HG02642 (cell line): ENCODE data around the gene DNMT1.

Experiments used
- ATAC-seq: cut with Tn5 transposase; IDR thresholded peaks from one replicate; pipeline ENCODE4 v1.9.1; 2021; ENCODE audit warnings: mild to moderate bottlenecking; ENCODE audit not compliant: unreplicated experiment, poor library complexity

Gene DNMT1

DNA sequence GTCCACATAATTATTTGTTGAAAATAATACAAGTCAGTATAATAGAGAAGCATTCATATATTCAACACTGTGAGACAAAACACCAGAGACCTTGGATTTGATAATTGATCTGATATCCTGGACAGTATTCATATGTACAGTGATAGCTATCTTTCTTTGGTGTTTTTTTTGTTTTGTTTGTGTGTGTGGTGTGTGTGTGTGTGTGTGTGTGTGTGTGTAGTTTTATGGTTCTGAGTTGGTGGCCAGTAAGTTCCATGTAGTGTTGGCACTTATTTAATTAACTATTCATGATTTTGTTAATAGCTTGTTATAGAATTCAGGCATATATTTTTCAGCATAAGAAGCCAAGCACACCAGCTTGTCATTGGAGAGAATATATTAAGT is 90.6 kb downstream of the DNMT1 start:
- no peak for ATAC-seq

DNA sequence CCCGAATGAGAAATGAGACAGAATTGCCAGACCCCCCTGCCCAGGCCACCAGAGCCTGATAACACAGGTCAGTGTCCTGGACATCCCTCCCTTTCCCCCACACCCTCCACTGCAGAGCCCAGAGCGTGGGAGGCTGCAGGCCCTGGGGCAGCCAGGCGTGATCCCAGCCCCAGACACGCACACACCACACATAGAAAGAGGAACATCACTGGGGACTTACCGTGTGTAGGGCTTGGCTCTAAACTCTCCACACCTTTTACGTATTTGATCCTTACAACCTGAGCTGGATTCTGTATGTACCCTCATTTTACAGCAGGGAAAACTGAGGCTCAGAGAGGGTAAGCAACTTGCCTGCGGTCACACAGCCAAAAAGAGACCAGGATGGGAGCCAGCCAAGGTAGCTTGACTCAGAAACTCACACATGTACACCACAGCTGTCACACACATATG is 91.9 kb downstream of the DNMT1 start:
- ATAC-seq = peak; percentile 23

DNA sequence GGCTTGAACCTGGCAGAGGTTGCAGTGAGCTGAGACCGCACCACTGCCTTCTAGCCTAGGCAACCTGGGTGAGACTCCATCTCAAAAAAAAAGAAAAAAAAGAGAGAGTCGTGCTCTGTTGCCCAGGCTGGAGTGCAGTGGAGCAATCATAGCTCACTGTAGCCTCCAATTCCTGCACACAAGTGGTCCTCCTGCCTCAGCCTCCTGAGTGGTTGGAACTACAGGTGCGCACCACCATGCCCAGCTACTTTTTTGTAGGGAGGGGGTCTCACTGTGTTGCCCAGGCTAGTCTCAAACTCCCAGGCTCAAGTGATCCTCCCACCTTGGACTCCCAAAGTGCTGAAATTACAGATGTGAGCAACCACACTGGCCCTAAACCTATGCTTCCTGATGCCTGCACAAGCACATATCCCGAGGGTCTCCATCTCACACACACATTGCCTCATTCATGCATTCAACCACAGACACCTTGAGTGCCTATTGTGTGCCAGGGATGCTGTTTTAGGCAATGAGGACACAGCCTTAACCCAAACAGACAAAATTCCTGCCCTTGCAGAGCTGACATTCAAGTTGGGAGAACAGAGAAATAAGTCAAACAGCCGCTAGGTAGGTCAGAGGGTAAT is 94.5 kb downstream of the DNMT1 start:
- ATAC-seq = no peak

DNA sequence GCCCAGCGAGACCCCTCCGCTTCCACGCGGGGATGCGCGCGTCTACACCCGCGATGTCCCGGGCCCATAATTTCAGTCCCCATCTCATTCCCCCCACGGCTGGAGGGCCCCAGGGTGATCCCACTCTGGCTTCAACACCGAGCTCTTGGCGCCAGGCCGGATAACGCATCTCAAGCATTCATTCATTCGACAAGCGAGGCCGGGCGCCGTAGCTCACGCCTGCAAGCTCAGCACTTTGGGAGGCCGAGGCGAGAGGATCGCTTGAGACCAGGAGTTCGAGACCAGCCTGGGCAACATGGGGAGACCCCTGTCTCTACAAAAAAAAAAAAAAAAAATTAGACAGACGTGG is 98.2 kb downstream of the DNMT1 start:
- ATAC-seq = no peak

DNA sequence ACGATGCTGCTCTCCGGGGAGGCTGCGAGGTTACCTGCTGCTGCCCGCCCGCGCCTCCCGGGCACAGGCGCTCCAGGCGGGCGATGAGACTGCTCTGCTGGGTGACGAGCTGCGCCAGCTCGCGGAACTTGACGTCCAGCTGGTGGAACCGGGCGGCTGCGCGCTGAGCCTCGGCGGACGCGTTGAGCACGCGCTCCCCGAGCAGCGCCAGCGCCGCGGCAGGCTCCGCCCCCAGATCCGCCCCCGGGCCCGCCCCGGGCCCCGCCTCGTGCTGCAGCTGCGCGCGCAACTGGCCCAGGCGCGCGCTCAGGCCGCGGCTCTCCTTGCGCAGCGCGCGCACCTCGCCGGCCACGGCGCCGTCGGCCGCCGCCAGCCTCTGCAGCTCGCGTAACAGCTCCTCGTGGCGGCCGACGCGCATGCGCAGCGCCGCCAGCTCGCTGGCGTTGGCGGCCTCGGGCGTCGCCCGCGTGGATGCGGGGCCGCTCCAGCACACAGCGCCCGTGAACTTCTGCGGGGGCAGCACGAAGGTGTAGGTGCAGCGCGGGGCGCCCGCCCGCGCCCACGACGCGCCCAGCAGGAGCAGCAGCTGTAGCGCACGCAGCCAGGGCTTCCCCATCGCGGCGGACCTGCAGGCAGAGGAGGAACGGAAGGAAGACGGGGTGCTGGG is 98.7 kb downstream of the DNMT1 start:
- peak; percentile 85 for ATAC-seq

DNA sequence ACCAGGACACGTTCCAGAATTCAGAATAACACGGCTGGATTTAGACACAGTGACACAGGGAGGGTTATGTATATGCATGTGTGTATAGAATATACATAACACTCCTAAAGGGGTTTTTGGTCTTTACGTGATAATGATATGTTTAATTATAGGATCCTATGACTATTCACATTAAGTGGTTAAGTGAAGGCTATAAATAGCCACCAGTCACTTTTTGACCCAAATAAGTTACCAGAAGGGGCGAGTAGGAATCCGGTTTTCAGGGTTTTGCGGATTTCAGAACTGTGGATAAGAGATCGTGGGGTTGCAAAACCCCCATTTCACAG is 99.2 kb downstream of the DNMT1 start:
- ATAC-seq = no peak

DNA sequence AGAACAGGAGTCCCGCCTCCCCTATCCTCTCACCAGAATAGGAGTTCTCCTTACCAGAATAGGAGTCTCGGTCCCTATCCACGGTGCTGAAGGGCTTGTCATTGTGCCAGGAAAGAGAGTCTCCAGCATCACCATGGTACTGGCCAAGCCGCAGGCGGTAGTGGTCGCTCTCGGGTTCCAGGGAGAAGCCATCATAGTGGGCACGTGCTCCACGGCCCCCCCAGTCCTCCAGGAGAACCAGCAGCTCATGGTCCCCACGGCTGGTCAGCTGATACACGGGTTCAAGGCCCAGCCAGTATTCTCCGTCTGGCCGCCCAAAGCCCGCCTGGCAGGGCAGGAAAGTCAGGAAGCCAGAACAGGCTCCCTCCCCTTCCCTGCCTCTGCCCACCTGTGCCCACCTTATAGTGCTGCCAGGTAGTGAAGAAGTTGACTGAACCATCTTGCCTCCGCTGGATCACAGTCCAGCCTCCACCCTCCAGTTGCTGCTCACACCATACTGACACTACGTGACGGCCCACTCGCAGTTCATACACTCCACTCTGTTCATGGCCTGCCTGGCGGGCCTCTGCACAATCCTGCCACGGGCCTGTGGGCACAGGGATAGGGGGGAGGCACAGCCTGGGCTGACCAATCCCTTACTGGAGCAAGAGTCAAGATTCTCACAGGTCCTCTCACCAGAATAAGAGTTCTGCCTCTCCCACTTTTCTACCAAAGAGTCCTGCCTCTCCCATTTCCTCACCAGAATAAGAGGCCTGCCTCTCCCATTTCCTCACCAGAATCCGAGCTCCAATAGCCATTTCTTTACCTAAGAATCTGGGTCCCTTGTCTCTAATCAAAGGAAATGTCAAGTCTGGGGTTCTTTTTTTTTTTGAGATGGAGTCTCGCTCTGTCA is 101.2 kb downstream of the DNMT1 start:
- ATAC-seq = no peak

DNA sequence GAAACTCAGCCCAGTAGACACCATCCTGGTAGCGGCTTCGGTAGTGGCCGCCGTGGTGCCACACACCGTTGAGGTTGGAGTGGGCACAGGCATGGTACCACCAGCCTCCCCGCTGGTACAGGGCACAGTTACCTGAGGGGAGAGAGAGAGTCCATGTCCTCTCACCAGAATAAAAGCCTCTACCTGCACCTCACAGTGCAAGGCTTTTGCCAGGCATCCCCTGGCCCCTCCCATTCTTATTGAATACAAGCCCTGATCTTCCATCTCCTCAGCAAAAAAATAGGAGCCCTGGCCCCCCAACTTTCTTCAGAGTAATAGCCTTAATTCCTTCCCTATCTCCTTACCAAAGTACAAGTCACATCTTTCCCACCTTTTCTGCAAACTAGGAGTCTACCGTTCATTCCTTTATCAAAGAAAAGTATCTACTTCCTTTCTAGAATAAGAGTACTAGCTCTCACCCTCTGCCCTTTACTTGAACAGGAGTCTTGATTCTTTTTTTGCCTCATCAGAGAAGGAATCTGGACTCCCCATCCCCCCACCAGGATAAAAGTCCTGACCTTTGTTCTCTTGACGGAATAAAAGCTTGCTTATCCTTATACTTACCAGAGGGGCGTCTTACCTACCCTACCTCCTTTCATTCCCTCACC is 102.0 kb downstream of the DNMT1 start:
- ATAC-seq = no peak

DNA sequence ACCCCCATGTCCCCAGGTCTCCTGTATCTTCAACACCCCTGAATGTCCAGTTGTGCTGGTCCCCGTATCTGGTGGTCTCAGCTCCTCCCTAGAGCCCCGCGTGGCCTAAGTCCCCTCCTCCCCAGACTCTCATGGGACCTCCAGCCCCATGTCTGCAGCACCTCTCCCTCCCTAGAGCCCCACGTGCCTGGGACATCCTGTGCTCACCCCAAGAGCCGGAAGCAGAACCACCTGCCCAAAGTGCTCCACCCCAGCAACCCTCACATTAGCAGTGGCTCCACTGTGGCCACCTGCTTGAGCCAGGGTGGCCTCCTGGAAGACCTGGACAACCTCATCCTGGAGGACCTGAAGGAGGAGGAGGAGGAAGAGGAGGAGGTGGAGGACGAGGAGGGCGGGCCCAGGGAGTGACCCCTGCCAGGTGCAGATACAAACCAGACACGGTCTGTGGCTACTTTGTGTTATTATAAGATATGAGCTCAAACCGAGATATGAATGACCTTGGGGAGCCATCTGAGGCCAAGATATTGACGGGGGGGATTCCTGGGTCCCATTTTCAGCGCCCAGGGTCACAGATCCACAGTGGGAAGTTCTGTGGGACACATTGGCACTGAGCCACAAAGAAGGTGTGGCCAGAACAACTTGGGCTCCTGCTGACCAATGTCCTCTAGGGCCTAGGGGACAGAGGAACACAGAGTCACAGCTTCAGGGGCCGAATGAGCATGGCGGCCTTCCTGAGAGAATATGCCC is 102.7 kb downstream of the DNMT1 start:
- no peak for ATAC-seq

DNA sequence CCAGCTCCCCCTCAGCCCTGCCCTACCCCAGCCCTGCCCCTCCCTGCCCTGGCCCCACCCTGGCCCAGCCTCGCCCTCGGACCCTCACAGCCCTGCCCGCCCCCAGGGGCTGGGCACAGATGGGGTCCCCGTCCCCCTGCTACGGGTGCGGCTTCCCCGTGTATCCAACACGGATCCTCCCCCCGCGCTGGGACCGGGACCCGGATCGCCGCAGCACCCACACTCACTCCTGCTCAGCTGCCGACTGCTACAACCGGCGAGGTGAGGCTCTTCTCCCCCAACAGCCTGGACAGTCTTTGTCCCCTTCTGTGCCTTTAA is 103.4 kb downstream of the DNMT1 start:
- ATAC-seq = no peak

DNA sequence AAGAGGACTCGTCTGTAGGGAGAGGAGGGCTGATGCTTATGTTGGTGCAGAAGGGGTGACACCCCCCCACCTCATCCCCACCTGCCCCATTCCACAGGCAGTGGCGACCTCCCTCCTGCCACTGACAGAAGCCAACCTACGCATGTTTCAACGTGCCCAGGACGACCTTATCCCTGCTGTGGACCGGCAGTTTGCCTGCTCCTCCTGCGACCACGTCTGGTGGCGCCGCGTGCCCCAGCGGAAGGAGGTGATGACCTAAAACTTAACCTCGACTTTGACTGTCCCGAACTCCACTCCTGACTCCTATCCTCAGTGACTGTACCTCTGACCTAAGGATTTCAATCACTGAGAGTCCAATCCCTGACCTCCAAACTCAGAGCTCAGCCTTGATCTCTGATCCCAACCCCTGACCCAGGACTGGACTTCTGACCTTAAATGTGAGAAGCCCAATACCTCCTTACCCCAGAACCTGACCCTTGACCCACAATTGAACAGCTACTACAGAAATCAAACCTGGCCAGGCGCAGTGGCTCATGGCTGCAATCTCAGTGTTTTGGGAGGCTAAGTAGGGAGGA is 104.9 kb downstream of the DNMT1 start:
- ATAC-seq = no peak

DNA sequence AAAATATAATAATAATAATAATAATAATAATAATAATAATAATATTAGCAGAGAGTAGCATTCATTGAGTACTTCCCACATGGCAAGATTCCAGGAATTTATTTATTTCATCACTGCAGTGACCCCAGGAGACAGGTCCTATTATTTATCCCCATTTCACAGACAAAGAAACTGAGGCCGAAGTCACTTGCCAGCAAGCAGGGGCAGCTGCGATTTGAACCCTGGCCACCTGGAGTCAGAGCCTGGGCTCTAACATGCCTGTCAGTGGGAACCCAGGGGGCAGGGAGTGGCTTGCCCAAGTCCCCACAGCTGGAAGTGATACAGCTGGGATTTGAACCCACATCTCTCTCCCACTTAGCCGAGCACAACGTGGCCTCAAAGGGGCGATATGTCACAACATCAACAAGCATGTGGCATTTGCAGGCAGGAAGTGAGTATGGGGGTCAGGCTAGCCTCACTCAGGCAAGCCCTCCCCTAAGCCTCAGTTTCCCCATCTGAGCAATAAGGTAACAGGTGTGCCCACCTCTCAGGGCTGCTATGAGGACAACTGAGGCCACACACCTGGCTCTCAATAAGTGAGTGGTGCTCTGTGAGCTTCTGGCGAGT is 105.7 kb downstream of the DNMT1 start:
- no peak for ATAC-seq

DNA sequence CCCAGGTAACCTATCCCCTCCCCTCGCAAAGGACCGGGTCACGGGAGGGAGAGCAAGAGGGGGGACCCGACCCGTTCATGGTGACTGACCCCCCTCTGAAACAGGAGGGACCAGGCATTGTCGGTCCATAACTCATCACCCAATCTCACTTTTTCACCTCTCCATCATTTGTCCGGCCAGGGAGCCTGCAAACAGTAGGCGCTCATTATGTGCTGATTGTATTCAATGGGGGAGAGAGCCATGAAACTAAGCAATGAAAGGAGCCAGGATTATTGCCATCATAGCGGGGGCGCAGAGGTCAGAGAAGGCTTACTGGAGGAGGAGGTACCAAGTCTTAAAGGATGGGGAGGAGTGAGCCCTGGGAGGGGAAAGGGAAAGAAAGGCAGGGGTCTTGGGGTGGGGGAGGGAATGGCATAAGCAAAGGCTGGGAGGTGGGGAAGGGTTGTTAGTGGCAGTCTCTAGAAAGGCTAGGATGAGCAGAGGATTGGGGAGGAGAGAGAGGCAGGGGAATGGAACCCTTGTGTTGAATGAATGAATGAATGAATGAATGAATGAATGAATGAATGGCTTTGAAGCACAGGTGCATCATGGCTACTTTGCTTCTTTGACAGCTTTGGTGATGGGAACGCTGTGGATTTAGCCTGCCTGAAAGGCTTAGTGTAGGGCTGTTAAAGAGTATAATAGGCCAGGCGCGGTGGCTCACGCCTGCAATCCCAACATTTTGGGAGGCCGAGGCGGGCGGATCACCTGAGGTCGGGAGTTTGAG is 107.3 kb downstream of the DNMT1 start:
- no peak for ATAC-seq

DNA sequence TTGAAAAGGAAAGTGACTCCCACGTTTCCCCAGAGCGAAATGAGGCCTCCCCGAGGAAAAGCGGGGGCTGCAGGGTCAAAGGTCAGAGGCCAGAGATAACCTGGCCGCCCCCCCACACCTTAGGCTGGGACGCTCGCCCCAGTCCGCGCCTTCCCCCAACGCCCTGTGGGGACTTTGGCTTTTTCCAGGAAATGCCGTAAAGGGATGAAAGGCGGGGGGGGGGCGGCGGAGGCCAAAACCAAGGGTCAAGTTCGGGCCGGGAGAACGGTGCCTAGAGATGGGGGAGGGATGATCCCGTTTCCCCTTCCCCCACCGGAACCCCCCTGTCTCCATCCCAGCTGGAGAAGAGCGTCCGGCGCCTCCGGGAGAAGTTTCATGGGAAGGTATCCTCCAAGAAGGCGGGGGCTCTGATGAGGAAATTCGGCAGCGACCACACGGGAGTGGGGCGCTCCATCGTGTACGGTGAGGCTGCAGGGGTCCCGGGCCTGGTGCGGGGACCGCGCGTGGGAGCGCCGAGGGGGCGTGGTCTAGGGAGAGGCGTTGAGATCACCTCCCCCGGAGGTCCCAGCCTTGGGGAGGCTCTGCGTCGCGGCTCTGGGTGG is 108.1 kb downstream of the DNMT1 start:
- no peak for ATAC-seq

DNA sequence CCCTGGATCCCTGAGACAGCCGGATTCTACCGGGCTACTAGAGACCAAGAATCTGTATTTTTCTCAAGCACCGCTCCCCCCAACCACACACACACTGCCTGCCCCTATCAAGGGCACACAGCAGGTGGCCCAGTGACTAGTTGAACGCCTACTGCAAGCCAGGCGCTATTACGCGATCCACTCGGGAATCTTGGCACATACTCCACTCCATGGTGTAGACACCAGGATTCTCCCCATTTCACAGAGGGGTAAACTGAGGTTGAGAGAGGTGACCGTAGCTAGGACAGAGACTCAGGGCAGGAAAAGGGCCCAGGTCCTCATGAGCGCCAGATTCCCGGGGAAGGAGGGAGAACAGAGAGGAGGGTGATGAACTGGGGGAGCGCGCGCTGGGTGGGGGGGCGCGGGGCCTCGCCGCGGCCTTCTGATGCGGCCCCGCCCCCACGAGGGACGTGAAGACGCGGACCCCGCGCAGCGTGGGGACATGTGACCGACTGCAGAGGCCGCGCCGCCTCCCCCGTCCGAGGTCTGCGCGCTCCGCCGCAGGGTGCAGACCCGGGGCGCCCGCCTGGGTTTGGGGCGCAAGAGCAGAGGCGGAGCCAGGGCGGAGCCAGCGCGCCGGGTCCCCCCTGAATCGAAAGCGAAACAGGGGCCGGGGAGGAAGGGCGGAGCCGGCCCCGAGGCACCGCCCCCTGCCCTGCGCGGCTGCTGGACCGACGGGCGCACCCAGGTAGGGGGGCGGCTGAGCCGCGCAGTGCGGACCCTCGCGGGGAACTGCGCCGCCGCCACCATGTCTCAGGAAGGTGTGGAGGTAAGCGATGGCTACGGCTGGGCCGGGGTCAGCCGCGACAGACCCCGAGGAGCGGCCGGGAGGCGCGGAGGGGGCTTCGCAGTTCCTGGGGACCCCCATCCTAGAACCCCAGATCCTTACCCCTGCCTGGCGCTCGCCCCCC is 108.8 kb downstream of the DNMT1 start, which contains the start of gene SHFL:
Gene SHFL (plus strand): TSS at position 677 of the 950 bp plus-strand sequence. CDS start 111 bp downstream, at position 788.
- ATAC-seq = peak; percentile 88

DNA sequence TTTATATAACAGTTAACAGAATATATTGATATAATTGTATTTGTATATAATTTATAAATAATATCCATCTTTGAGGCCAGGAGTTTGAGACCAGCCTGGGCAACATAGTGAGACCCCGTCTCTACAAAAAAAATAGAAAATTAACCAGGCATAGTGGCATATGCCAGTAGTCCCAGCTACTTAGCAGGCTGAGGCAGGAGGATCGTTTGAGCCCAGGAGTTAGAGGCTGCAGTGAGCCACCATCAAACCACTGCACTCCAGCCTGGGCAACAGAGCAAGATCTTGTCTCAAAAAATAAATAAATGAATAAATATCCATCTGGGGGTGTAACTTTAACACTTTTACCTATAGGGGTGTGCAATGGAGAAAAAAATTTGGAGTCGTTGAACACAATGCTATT is 110.0 kb downstream of the DNMT1 start:
- ATAC-seq = no peak

DNA sequence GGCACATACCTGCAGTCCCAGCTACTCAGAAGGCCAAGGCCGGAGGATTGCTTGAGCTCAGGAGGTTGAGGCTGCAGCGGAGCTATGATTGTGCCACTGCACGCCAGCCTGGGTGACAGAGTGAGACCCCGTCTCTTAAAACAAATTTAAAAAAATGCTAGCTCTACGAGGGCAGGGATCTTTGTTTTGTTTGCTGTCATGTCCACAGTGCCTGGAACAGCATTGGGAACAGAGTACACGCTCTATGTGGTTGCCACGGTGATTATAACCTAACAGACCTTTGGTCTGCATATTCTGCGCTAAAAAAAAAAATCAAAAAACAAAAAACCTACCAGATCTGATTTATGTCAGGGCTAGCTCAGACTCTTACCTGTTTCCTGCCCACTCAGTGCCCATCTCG is 110.8 kb downstream of the DNMT1 start:
- ATAC-seq = no peak
